ENCODE data around the gene HSD3B7.

DNA sequence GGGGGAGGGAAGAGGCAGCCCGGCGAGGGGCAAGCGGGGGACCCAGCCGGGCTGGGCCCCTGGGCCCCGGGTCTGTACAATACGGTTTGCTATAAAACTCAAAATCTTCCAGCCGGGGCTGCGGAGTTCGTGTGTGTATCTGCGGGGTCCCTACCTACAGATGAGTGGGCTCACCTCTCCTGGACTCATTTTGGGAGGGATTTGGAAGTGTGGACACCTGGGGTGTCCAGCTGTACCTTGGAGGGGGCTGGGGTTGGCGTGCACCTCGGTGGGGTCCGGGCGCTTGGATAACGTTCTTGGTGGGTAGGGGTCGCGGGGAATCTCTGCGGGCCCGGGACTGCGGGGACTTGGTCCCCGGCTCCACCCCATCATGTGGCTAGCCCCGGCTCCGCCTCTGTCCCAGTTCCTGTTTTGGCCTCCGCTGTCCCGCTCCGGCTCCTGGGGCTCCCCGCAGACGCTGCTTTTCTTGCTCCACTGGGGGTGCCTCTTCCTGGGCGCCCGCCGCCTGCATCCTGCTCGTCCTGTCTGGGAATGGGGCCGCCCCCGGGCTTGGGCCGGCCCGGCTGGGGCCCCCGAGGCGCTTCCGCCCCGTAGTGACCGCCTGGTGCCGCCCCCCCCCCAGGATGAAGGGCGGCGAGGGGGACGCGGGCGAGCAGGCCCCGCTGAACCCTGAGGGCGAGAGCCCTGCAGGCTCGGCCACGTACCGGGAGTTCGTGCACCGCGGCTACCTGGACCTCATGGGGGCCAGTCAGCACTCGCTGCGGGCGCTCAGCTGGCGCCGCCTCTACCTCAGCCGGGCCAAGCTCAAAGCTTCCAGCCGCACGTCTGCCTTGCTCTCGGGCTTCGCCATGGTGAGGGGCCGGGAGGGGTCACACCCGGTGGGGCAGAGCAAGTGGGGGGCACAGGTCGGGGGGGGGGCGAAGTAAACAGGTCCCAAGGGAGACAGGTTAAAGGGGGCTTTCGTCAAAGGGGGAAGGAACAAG lies 36.0 kb upstream of the HSD3B7 start, which contains the start of gene ORAI3:
- peak; percentile 70 to 84 (median 83) for TF ChIP-seq POLR2AphosphoS5 (IDR thresholded peaks at IDR 0.05)
- TF ChIP-seq, protein P1, sequence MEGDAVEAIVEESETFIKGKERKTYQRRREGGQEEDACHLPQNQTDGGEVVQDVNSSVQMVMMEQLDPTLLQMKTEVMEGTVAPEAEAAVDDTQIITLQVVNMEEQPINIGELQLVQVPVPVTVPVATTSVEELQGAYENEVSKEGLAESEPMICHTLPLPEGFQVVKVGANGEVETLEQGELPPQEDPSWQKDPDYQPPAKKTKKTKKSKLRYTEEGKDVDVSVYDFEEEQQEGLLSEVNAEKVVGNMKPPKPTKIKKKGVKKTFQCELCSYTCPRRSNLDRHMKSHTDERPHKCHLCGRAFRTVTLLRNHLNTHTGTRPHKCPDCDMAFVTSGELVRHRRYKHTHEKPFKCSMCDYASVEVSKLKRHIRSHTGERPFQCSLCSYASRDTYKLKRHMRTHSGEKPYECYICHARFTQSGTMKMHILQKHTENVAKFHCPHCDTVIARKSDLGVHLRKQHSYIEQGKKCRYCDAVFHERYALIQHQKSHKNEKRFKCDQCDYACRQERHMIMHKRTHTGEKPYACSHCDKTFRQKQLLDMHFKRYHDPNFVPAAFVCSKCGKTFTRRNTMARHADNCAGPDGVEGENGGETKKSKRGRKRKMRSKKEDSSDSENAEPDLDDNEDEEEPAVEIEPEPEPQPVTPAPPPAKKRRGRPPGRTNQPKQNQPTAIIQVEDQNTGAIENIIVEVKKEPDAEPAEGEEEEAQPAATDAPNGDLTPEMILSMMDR (IDR thresholded peaks at IDR 0.05) = no peak
